SK-N-MC (cell line): ENCODE results near the gene PLVAP.

Experiments used
- EZH2 ChIP-seq: fragments of 200-600 bp; sonication (generic); IDR thresholded peaks from one replicate; pipeline ENCODE4 v1.6.1; 2017; ENCODE audit warnings: antibody characterized with exemption
- POLR2AphosphoS5 ChIP-seq: IDR thresholded peaks from 2 replicates; pipeline ENCODE4 v1.6.1; 2012; ENCODE audit warnings: mild to moderate bottlenecking, low read depth, low read length, borderline replicate concordance

DNA sequence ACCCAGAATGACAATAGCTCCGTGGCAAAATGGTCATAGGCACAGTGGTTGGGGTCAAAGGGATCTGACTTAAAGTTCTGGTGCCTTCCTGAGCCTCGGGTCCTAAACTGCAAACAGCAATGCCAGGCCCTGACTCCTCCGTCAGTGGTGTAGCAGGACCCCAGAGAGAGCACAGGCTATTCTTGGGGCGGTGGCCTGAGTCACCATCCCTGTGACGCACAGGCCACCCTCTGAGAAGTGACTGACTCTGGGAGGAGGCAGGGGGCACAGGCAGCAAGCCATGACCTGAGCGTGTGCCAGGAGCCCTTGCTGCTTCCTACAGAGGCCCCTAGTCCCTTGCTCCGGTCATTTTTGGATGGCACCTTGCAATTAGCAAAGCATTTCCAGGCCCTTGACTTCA, 18.7 kb downstream of the PLVAP start:
- TF ChIP-seq POLR2AphosphoS5, result no peak
- TF ChIP-seq EZH2, result no peak
